Measurements from ENCODE around the gene HSPA9.
"Not testable (repeated sequence)": the region's sequence is repeated elsewhere in the genome, so short reads cannot be mapped to it uniquely, and the experiment has no call there.

Gene HSPA9

DNA sequence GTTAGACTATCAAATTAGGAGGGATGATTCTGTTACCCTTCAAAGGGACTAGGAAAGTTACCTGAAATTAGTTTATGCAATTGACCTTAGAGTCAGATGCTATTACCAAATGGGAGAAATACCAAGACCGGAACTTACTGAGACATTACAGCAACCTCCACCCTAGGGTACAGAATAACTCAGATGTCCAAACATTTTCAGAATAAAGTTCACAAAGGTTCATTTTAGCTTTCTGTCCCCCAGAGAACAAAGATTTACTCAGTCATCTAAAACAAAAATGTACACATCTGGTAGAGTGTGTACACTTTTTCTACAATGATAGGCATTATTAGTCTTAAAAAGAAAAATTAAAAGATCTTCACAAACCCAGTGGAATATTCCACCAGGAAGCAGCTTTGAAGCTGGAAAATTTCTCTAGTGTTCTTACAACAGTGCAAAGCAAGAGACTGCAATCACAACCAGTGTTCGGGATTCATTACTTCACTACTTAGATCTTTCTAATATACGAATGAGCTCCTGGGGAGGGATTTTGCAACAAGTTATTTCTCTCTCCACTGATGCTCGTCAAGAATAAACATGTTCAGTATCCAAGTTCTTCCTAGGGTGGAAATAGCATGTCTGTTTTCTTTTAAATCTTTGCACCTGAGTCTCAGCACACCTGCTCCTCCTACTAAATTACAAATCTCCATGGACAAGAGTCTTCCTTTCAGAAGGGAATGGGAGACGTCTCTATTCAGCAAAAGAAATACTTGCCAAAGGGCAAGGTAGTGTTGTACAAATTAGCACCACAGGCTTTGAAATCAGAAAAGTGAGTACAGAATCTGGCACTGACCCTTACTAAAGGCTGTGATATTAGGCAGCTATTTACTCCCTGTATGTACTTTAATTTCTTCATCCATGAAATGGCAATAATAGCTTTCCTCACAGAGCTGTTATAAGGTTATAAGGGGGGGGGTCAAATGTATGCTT is 40.9 kb downstream of the HSPA9 start:
- no peak for DNase-seq (ENCODE audit: low read depth in 2 of 2)

DNA sequence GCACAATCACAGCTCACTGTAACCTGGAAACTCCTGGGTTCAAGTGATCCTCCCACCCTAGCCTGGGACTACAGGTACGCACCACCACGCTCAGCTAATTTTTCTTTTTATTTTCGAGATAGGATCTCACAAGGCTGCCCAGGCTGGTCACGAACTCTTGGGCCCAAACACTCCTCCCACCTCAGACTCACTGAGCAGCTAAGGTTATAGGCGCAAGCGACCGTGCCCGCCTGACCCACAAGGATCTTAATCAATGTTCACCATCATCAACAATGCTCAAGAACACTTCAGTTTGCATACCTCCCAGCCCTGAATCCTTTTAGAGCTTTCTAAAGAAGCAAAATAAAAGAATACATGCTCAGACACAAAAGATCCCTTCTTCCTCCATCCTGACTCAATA is 45.4 kb downstream of the HSPA9 start:
- no peak for DNase-seq (ENCODE audit: low read depth in 2 of 2)

DNA sequence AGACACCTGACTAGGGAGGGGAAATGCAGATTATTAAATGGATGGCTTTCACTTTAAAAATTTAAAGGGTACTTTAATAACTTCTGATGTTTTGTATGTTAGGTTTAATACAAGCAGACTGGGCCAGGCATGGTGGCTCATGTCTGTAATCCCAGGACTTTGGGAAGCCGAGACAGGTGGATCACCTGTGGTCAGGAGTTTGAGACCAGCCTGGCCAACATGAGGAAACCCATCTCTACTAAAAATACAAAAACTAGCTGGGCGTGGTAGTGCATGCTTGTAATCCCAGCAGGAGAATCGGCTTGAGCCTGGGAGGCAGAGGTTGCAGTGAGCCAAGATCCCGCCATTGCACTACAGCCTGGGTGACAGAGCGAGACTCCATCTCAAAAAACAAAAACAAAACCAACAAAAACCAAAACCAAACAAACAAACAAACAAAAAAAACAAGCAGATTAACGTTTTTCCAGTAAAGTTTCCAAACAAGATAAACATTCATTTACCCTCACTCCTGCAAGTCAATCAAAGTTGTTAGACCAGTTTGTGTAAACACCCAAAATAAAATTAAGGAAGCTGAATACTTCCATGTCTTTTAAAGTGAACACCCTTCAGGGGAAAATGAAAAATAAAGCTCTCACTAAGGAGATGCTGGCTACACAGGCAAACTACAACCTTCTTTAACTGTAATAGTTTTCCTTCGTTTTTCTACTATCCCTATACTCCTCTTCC is 46.3 kb downstream of the HSPA9 start:
- no peak for DNase-seq (ENCODE audit: low read depth in 2 of 2)

DNA sequence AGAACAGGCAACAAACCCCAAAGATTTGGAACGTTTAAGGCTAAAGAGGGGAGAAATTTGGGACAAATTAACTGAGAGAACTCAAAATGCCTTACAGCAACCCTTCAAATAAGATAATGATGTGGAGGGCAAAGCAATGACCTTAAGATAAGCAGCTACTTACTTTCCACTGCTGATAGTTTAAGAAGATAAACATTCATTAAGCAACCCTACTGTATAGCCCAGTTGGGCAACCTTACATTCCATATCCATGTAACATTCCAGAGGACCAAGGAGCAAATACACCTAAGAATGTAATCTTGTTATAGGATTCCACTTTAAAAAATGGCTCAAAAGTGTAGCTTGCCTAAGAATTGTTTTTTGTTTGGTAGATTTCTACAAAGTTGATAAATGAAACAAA is 47.0 kb downstream of the HSPA9 start:
- no peak for DNase-seq (ENCODE audit: low read depth in 2 of 2)

DNA sequence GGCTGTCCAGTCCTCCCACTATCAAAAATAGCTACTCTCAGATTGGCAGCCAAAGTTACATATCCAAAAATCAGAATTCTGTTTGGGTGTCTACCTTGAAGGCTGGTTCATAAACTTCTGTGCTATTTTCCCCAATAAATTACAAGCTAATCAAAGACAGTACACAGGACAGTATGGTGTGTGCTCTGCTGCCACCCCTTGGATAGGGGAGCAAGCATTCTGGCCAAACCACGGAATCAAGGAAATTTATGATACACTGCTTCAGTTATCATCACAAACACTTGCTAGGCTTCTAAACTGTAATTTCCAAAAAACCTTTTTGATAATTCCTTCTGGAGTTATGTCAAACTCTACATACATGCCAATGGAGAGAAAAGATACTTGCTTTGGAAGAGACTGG is 48.0 kb downstream of the HSPA9 start:
- no peak for DNase-seq (ENCODE audit: low read depth in 2 of 2)

DNA sequence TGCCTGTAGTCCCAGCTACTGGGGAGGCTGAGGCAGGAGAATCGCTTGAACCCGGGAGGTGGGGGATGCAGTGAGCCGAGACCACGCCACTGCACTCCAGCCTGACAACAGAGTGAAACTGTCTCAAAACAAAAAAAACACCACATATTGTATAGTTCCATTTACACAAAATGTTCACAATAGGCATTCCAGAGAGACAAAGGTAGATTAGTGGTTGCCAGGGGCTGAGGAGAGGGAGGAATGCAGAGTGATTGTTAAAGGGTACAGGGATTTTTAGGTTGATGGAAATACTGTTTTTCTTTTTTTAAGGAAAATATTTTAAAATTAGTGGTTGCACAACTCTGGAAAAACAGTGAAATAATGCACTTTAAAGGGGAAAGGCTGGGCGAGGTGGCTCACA is 51.8 kb downstream of the HSPA9 start:
- DNase-seq (ENCODE audit: low read depth in 2 of 2): no peak

DNA sequence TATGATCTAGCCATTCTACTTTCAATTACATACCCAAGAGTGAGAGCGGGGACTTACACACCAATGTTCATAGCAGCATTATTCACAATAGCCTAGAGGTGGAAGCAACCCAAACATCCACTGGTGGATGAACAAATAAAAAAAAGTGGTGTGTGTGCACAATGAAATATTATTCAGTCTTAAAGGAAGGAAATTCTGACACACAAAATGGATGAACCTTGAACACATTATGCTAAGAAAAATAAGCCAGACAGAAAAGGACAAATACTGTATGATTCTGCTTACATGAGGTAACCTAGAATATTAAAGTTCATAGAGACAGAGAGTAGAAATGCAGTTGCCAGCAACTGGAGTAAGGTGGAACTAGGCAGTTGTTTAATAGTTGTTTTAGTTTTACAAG is 54.2 kb downstream of the HSPA9 start:
- no peak for DNase-seq (ENCODE audit: low read depth in 2 of 2)

DNA sequence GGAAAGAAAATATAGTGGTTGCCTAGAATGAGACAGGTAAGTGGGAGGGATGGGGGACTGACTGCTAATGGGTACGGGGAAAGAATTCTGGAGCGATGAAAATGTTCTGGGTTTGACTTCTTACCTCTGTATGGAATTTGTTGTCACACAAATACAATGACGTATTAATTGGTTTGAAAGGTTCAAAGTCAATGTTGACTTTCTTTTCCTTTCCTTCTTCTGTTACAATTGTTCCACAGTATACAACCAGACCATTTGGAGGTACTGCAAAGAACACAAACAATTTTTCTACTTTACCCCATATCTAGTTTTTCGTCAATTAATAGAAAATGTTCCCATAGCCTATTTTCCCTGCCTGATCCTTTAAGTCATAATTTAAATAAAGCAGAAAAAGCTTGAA is 57.8 kb downstream of the HSPA9 start:
- no peak for DNase-seq (ENCODE audit: low read depth in 2 of 2)

DNA sequence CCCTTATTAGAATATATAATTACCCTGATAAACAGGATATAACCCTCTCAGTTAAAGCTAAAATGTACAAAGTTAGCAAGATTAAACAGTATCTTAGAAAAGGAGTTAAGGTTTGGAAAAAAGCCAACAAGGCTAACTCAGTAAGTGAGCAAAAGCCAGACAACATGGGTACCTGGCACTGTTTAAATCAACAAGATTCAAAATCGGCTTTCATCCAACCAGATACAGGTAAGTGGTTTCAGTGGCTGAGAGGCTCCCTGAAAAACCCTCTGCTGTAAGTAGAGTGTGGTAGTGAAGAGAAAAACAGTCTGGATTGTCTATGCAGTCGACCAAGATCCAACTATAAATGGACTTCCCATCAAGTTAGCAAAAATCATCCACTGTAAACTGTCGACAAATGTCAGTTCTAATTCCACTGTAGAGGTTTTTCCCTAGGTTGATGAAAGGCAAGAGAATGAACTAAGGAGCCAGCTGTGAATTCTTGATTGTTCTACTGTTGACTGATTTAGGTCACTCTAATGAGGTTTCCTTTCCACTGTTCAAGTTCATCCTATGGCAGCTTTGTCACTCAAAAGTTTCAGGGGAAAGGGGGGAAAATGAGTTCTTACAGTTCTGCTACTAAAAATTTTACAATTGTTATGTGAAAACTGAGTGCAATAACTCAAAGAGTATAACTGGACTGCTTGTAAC is 59.5 kb downstream of the HSPA9 start:
- DNase-seq (ENCODE audit: low read depth in 2 of 2): no peak

DNA sequence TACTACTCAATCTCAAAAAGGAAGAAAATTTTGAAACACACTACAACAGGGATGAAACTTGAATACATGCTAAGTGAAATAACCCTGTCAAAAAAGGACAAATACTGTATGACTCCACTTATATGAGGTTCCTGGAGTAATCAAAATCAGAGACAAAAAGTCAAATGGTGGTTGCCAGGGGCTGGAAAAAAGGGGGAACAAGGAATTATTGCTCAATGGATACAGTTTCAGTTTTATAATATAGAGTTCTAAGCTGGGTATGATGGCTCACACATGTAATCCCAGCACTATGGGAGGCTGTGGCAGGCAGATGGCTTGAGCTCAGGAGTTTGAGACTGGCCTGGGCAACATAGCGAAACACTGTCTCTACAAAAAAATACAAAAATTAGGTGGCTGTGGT is 61.2 kb downstream of the HSPA9 start:
- no peak for DNase-seq (ENCODE audit: low read depth in 2 of 2)

DNA sequence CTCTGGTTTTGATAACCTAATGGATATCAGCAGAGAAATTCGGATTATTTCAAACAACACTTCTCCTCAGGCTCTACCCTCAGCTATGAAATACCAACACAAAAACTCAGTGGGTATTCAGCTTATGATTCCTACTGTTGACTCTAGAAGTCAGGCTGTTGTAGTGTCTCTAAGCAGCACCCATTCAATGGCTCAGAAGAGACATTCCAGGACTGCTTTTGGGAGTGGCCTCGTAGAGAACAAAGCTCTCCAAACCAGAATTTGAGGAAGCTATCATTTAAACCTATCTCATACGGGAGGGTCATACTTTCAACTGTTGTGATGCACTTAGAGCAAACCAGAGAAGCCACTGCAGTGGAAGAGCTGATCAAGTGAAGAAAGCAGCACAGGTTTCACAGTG is 66.2 kb downstream of the HSPA9 start:
- DNase-seq (ENCODE audit: low read depth in 2 of 2): no peak

DNA sequence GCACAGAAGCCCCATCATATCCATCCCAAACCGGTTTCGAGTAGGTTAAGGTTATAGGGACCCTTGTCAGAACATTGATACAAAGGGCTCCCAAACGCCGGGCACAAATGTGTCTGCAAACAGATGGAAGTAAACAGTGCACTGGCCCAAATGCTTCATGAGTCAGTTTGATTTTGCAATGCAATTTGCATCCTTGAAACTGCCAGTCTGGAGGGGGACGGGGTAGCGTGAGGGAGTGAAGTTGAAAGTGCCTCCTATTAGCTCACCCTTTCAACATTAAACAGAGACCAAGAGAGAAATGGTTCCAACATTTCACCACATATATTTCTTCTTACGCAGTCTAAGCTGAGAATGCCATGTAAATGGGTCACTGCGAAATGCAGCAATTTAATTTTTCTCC is 67.7 kb downstream of the HSPA9 start:
- DNase-seq (ENCODE audit: low read depth in 2 of 2): not testable (repeated sequence)

DNA sequence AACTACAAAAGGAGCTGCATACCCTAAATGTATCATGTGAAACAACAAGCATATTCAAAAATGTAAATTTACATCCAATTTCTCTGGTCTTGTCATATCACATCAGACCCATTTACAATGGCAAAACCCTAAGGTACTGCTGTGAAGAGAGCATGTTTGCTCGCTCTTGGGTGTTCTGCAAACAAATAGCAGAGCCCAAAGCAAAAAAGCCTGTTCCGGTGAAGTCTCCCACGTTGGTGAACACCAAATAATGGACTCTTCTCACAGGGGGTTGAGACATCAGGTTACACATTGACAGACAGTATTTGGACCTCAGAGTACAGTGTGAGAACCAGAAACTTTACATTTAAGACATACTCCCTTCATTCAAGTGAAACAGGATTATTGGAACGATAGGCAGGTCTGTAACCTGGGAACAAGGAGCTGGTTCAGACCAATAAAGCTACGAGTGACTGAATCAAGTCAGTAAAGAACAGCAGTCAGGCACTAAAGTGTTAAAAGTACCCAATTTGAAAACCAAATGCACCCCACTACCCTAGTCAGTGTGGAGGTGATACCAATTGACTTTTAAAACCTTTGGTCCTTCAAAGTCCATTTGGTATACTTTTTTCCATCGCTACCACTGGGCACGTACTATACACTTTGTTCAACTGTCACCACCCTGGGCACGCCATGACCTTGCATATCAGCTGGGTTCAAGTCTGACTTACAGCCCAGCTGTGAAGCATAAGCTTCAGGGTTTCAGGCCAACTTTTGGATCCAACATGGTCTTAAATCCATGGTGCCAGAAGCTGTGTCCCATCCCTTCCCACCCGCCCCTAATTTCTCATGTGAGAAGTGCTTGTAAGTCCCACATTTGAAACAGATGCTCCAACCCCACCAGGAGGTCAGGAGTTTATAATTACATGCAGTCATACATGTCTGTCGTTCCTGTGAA is 68.6 kb downstream of the HSPA9 start:
- no peak for DNase-seq (ENCODE audit: low read depth in 2 of 2)

DNA sequence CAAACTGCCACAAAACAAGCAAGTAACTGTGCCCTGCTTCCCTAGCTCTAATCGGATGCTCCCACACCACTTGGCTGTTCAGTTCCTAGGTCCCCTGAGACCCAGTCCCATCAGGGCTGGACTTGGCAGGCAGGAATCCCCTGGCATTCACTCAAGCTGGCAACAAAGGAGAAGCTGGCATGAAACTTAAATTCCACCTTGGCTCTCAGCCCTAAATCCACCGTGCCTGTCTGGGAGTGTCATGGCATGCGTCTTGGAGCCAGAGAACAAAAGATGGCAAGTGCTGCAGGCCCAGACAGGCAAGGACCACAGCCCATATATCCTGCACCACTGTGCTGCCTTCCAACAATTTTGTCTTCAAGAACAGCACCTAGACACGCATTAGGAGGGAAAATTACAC is 70.4 kb downstream of the HSPA9 start:
- DNase-seq (ENCODE audit: low read depth in 2 of 2): no peak
